Mesenchymal stem cell (in vitro differentiated cells and primary cell): ENCODE data around the gene SH3BGRL2.

Experiments
- DNase-seq: peaks from one replicate; pipeline ENCODE4 v3.0.0-alpha.2; 2013
- H2AFZ ChIP-seq: one replicate; pipeline ENCODE4 v1.6.1; 2013; ENCODE audit warnings: low read depth, mild to moderate bottlenecking, control low read depth, inconsistent platforms, low read length, moderate library complexity
- H2AK5ac ChIP-seq: 2 replicates; pipeline ENCODE4 v1.6.1; 2013; ENCODE audit warnings: low read length, moderate library complexity, mild to moderate bottlenecking, inconsistent platforms; ENCODE audit not compliant: severe bottlenecking
- H2BK120ac ChIP-seq: one replicate; pipeline ENCODE4 v1.6.1; 2013; ENCODE audit warnings: low read depth, mild to moderate bottlenecking, inconsistent platforms, low read length, moderate library complexity
- H2BK12ac ChIP-seq, 2 experiments: one replicate each; pipeline ENCODE4 v1.6.1; 2013; ENCODE audit warnings: inconsistent platforms in 2 of 2, low read length in 2 of 2, mild to moderate bottlenecking in 2 of 2, moderate library complexity in 2 of 2, control low read depth in 1 of 2
- H2BK15ac ChIP-seq: one replicate; pipeline ENCODE4 v1.6.1; 2013; ENCODE audit warnings: mild to moderate bottlenecking, low read depth, inconsistent platforms; ENCODE audit not compliant: poor library complexity, severe bottlenecking
- H2BK5ac ChIP-seq: 2 replicates; pipeline ENCODE4 v1.6.1; 2013; ENCODE audit warnings: low read depth, mild to moderate bottlenecking, low read length, control low read depth, inconsistent platforms; ENCODE audit not compliant: poor library complexity, severe bottlenecking
- H3K14ac ChIP-seq, 2 experiments: one replicate each; pipeline ENCODE4 v1.6.1; 2013; ENCODE audit warnings: inconsistent platforms in 2 of 2, low read length in 2 of 2, control low read depth in 1 of 2, mild to moderate bottlenecking in 1 of 2, moderate library complexity in 1 of 2
- H3K18ac ChIP-seq, 2 experiments: one replicate each; pipeline ENCODE4 v1.6.1; 2013; ENCODE audit warnings: inconsistent platforms in 2 of 2, low read length in 2 of 2, control low read depth in 1 of 2, low read depth in 1 of 2, mild to moderate bottlenecking in 1 of 2
- H3K23ac ChIP-seq, 2 experiments: one replicate each; pipeline ENCODE4 v1.6.1; 2013; ENCODE audit warnings: inconsistent platforms in 2 of 2, low read length in 2 of 2, mild to moderate bottlenecking in 2 of 2, moderate library complexity in 2 of 2, control low read depth in 1 of 2
- H3K27ac ChIP-seq: 2 replicates; pipeline ENCODE4 v1.5.1; 2013; ENCODE audit warnings: mild to moderate bottlenecking, moderate library complexity, low read length, control low read depth, inconsistent platforms; ENCODE audit not compliant: poor library complexity, severe bottlenecking
- H3K27me3 ChIP-seq, 2 experiments: 2 replicates each; pipeline versions ENCODE4 v1.6.1 to v1.7.0; 2013; ENCODE audit warnings: low read length in 2 of 2, mild to moderate bottlenecking in 2 of 2, moderate library complexity in 2 of 2, control low read depth in 1 of 2, inconsistent platforms in 1 of 2; ENCODE audit not compliant: control insufficient read depth in 1 of 2, insufficient read depth in 1 of 2
- H3K36me3 ChIP-seq, 2 experiments: 2 replicates each; pipeline versions ENCODE4 v1.6.1 to v1.7.0; 2013; ENCODE audit warnings: low read length in 2 of 2, control low read depth in 1 of 2, inconsistent platforms in 1 of 2, low read depth in 1 of 2, mild to moderate bottlenecking in 1 of 2; ENCODE audit not compliant: insufficient read depth in 2 of 2, control insufficient read depth in 1 of 2
- H3K4ac ChIP-seq, 2 experiments: one replicate each; pipeline ENCODE4 v1.6.1; 2013; ENCODE audit warnings: inconsistent platforms in 2 of 2, low read length in 2 of 2, mild to moderate bottlenecking in 2 of 2, moderate library complexity in 2 of 2, control low read depth in 1 of 2, low read depth in 1 of 2
- H3K4me1 ChIP-seq: 2 replicates; pipeline ENCODE4 v1.6.1; 2013; ENCODE audit warnings: low read depth, low read length, control low read depth; ENCODE audit not compliant: control insufficient read depth, insufficient read depth
- H3K4me2 ChIP-seq: 2 replicates; pipeline ENCODE4 v1.6.1; 2013; ENCODE audit warnings: low read length, mild to moderate bottlenecking, inconsistent platforms; ENCODE audit not compliant: poor library complexity, severe bottlenecking
- H3K4me3 ChIP-seq, 2 experiments: 2 replicates each; pipeline versions ENCODE4 v1.5.1 to v1.7.0; 2013; ENCODE audit warnings: low read length in 2 of 2, mild to moderate bottlenecking in 2 of 2, control low read depth in 1 of 2, low read depth in 1 of 2; ENCODE audit not compliant: insufficient read depth in 1 of 2
- H3K79me1 ChIP-seq: replicated peaks from 2 replicates; pipeline ENCODE4 v1.6.1; 2013; ENCODE audit warnings: mild to moderate bottlenecking, control low read depth, low read length, inconsistent platforms; ENCODE audit not compliant: poor library complexity, severe bottlenecking
- H3K9ac ChIP-seq: 2 replicates; pipeline ENCODE4 v1.7.0; 2013; ENCODE audit warnings: mild to moderate bottlenecking, low read length, moderate library complexity
- H3K9me3 ChIP-seq: 2 replicates; pipeline ENCODE4 v1.7.0; 2013; ENCODE audit warnings: mild to moderate bottlenecking, low read length; ENCODE audit not compliant: control insufficient read depth
- H4K8ac ChIP-seq: one replicate; pipeline ENCODE4 v1.6.1; 2013; ENCODE audit warnings: inconsistent platforms, mild to moderate bottlenecking, low read length, moderate library complexity
- H4K91ac ChIP-seq: one replicate; pipeline ENCODE4 v1.6.1; 2013; ENCODE audit warnings: mild to moderate bottlenecking, low read length, inconsistent platforms
- WGBS: methylation state at CpG from one replicate; pipeline ENCODE4 v1.1.7; 2013; ENCODE audit warnings: mixed read lengths; 5-methylcytosine and 5-hydroxymethylcytosine counted together

The SH3BGRL2 gene

DNA sequence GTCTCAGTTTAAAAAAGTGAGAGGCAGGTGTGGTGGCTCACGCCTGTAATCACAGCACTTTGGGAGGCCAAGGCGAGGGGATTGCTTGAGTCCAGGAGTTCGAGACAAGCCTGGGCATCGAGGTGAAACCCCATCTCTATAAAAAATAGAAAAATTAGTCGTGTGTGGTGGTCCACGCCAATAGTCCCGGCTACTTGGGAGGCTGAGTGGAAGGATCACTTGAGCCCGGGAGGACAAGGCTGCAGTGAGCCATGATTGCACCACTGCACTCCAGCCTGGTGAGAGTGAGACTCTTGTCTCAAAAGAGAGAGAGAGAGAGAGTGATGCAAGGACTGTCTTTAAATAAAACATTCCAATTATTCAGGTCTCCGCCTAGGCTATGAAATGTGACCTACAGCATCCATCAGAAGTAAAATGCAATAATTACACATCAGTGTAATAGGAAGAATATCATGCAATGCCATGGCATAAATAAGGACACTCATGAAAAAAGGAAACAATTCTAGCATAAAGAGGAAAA is 81.5 kb downstream of the SH3BGRL2 start:
- H3K4me3 ChIP-seq, result no peak overlapping the region
- no peak overlapping the region for H4K91ac ChIP-seq
- H4K8ac ChIP-seq, result no peak overlapping the region
- no peak overlapping the region for H3K18ac ChIP-seq
- no peak overlapping the region for H2BK12ac ChIP-seq
- H2BK120ac ChIP-seq, result no peak overlapping the region
- no peak overlapping the region for H2AK5ac ChIP-seq
- no peak for DNase-seq
- 91% methylated on average over 8 of the region's 9 CpGs for WGBS
- H3K27me3 ChIP-seq, result peaks cover 0 to 16% of the 10 kb centered on the region in 2 experiments
- no peak overlapping the region for H3K4ac ChIP-seq
- H3K4me2 ChIP-seq, result no peak overlapping the region
- H2BK15ac ChIP-seq, result no peak overlapping the region
- no peaks in the 10 kb centered on the region for H3K79me1 ChIP-seq
- no peak overlapping the region for H2AFZ ChIP-seq
- H3K9me3 ChIP-seq, result no peaks in the 10 kb centered on the region
- no peak overlapping the region for H3K23ac ChIP-seq
- no peak overlapping the region for H3K9ac ChIP-seq
- no peak overlapping the region for H3K27ac ChIP-seq
- no peaks in the 10 kb centered on the region for H3K36me3 ChIP-seq
- H3K14ac ChIP-seq, result no peak overlapping the region
- H3K4me1 ChIP-seq, result no peaks in the 10 kb centered on the region
- no peak overlapping the region for H2BK5ac ChIP-seq

GRCh38 chr6:79713701-79714322 is 82.7 kb downstream of the SH3BGRL2 start:
- WGBS, result 25% methylated on average over 3 of the region's 5 CpGs
- H3K14ac ChIP-seq, result no peak overlapping the region
- peak; percentile 49 for DNase-seq
- no peak overlapping the region for H3K9ac ChIP-seq
- no peak overlapping the region for H3K4me2 ChIP-seq
- H3K36me3 ChIP-seq, result no peaks in the 10 kb centered on the region
- H3K9me3 ChIP-seq, result no peaks in the 10 kb centered on the region
- H2BK5ac ChIP-seq, result no peak overlapping the region
- peaks cover 0 to 16% of the 10 kb centered on the region in 2 experiments for H3K27me3 ChIP-seq
- no peak overlapping the region for H3K27ac ChIP-seq
- H3K79me1 ChIP-seq, result no peaks in the 10 kb centered on the region
- no peak overlapping the region for H2AK5ac ChIP-seq
- H3K23ac ChIP-seq, result no peak overlapping the region
- no peak overlapping the region for H2AFZ ChIP-seq
- H4K91ac ChIP-seq, result no peak overlapping the region
- H2BK12ac ChIP-seq, result no peak overlapping the region
- no peak overlapping the region for H3K4ac ChIP-seq
- H3K4me1 ChIP-seq, result no peaks in the 10 kb centered on the region
- no peak overlapping the region for H2BK15ac ChIP-seq
- H3K18ac ChIP-seq, result no peak overlapping the region
- H2BK120ac ChIP-seq, result no peak overlapping the region
- no peak overlapping the region for H3K4me3 ChIP-seq
- H4K8ac ChIP-seq, result no peak overlapping the region

DNA sequence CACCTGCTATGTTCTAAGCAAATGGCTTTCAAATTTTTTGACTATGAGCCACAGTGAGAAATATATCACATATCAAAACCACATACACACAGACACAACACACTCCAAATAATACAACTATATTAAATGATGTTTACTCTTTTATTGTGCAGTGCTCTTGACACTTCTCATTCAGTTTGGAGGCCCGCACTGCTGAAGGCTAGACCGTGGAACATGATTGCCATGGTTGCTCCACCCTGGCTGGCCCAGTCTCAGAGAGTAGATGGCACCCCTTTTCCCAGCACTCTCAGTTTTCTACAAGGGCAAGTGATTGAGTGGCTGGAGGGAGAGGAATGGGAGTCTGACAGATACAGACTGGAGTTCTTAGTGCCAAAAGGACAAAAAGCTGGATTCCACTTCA is 86.9 kb downstream of the SH3BGRL2 start:
- no peak overlapping the region for H3K4me3 ChIP-seq
- no peaks in the 10 kb centered on the region for H3K9me3 ChIP-seq
- H3K27ac ChIP-seq, result no peak overlapping the region
- H2BK15ac ChIP-seq, result no peak overlapping the region
- no peak overlapping the region for H4K91ac ChIP-seq
- no peak overlapping the region for H3K4ac ChIP-seq
- no peaks in the 10 kb centered on the region for H3K36me3 ChIP-seq
- no peak overlapping the region for H3K14ac ChIP-seq
- 100% methylated on average over 2 of the region's 2 CpGs for WGBS
- no peaks in the 10 kb centered on the region for H3K79me1 ChIP-seq
- H3K18ac ChIP-seq, result no peak overlapping the region
- H2BK5ac ChIP-seq, result no peak overlapping the region
- no peak overlapping the region for H2AK5ac ChIP-seq
- H2BK12ac ChIP-seq, result no peak overlapping the region
- H3K4me1 ChIP-seq, result no peaks in the 10 kb centered on the region
- no peak overlapping the region for H2BK120ac ChIP-seq
- no peak overlapping the region for H2AFZ ChIP-seq
- H3K23ac ChIP-seq, result no peak overlapping the region
- H3K27me3 ChIP-seq, result peaks cover 0 to 16% of the 10 kb centered on the region in 2 experiments
- DNase-seq, result no peak
- no peak overlapping the region for H3K4me2 ChIP-seq
- H4K8ac ChIP-seq, result no peak overlapping the region
- no peak overlapping the region for H3K9ac ChIP-seq

- no peak overlapping the region for H2BK5ac ChIP-seq
- H3K4ac ChIP-seq, result no peak overlapping the region
- no peak overlapping the region for H3K18ac ChIP-seq
- DNase-seq, result no peak
- no peak overlapping the region for H4K8ac ChIP-seq
- no peak overlapping the region for H2BK120ac ChIP-seq
- H3K4me1 ChIP-seq, result no peaks in the 10 kb centered on the region
- no peak overlapping the region for H3K14ac ChIP-seq
- no peak overlapping the region for H3K23ac ChIP-seq
- H3K9ac ChIP-seq, result peak overlapping the region; percentile 78
- H2AK5ac ChIP-seq, result no peak overlapping the region
- H2AFZ ChIP-seq, result no peak overlapping the region
- no peak overlapping the region for H2BK15ac ChIP-seq
- WGBS, result 95% methylated on average over 6 of the region's 8 CpGs
- H3K27ac ChIP-seq, result no peak overlapping the region
- no peak overlapping the region for H3K4me3 ChIP-seq
- no peak overlapping the region for H4K91ac ChIP-seq
- no peaks in the 10 kb centered on the region for H3K36me3 ChIP-seq
- H3K27me3 ChIP-seq, result peaks cover 0 to 16% of the 10 kb centered on the region in 2 experiments
- no peak overlapping the region for H3K4me2 ChIP-seq
- no peak overlapping the region for H2BK12ac ChIP-seq
- no peaks in the 10 kb centered on the region for H3K79me1 ChIP-seq
- H3K9me3 ChIP-seq, result no peaks in the 10 kb centered on the region
Measured at GRCh38 chr6:79718509-79719247, 87.5 kb downstream of the SH3BGRL2 start.
